Measurements from ENCODE around the gene KIFAP3. TPM values are rescaled to one million over a fixed set of nuclear protein-coding genes. Genes with fewer than 3 reads are reported as not detected.

The KIFAP3 gene
- total and polyA plus RNA-seq, 12 donors: 18.4 to 54.8 (median 30.5) TPM

- TF ChIP-seq, protein P1, sequence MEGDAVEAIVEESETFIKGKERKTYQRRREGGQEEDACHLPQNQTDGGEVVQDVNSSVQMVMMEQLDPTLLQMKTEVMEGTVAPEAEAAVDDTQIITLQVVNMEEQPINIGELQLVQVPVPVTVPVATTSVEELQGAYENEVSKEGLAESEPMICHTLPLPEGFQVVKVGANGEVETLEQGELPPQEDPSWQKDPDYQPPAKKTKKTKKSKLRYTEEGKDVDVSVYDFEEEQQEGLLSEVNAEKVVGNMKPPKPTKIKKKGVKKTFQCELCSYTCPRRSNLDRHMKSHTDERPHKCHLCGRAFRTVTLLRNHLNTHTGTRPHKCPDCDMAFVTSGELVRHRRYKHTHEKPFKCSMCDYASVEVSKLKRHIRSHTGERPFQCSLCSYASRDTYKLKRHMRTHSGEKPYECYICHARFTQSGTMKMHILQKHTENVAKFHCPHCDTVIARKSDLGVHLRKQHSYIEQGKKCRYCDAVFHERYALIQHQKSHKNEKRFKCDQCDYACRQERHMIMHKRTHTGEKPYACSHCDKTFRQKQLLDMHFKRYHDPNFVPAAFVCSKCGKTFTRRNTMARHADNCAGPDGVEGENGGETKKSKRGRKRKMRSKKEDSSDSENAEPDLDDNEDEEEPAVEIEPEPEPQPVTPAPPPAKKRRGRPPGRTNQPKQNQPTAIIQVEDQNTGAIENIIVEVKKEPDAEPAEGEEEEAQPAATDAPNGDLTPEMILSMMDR (IDR thresholded peaks at IDR 0.05): no peak
- no peak for TF ChIP-seq POLR2A (IDR thresholded peaks at IDR 0.05)
- intact Hi-C loops (cut with DNase I): no loop called here
- Histone ChIP-seq H3K27me3 (no peaks in the 10 kb centered on the region), H3K4me1 (replicated peaks in 1 of 2) (no peaks in the 10 kb centered on the region), H3K36me3 (replicated peaks in 1 of 2) (no peaks in the 10 kb centered on the region), H3K9me3 (replicated peaks in 1 of 3) (peaks cover 0 to 6% (median 0%) of the 10 kb centered on the region in 3 donors), H3K27ac (no peak overlapping the region), H3K4me3 (no peak overlapping the region)
- 87 to 100% (median 94%) methylated on average over 3 of the region's 3 CpGs for WGBS, 4 donors
- DNase-seq: no peak
Observed at GRCh38 chr1:169957884-169958283, 116.6 kb downstream of the KIFAP3 start.

DNA sequence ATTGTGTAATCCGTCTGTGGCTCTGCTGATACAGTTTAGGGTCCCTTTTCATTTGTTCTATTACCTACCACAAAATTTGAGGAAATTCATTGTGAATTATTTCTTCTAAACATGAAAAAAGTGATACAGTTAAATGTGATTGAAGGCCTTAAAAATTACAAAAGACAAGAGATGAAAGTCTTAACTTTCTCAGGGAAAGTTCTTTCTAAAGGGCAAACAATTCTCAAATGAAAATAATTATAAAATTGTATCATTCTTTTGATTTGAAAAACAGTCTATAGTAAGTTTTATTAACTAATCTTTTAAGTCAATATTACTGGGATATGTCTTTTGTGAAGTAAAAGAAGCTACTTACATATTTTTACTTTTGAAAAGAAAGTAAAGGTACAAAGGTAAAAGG is 123.4 kb downstream of the KIFAP3 start:
- DNase-seq: no peak
- Histone ChIP-seq H3K4me3 (no peak overlapping the region), H3K9me3 (replicated peaks in 1 of 3) (peaks cover 0 to 6% (median 0%) of the 10 kb centered on the region in 3 donors), H3K36me3 (replicated peaks in 1 of 2) (no peaks in the 10 kb centered on the region), H3K27ac (no peak overlapping the region), H3K4me1 (replicated peaks in 1 of 2) (no peaks in the 10 kb centered on the region), H3K27me3 (no peaks in the 10 kb centered on the region)
- intact Hi-C loops (cut with DNase I): no loop called here
- WGBS, 4 donors: 85 to 92% (median 91%) methylated on average over 1 of the region's 1 CpG
- TF ChIP-seq POLR2A (IDR thresholded peaks at IDR 0.05): no peak
- TF ChIP-seq, protein P1 (IDR thresholded peaks at IDR 0.05): no peak

DNA sequence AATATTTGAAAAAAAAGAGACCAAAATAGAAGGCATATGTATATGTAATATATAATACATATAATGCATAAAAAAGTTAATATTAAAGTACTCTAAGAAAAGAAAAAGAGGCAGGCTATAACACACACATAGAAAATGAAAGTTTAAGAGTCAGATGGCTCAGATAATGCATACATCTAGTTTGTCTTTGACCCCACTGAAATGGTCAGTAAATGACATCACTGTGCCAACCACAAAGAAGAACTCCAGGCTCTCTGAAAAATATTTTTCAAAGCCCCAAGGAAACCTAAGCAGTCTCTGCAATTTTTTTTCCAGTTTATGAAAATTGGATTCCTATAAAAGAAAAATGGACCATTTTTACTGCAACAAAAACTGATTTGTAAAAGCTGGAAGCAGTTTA is 125.4 kb downstream of the KIFAP3 start:
- H3K27ac ChIP-seq: no peak overlapping the region
- no peaks in the 10 kb centered on the region for H3K36me3 ChIP-seq (replicated peaks in 1 of 2)
- H3K9me3 ChIP-seq (replicated peaks in 1 of 3): no peaks in the 10 kb centered on the region
- DNase-seq: no peak
- H3K4me1 ChIP-seq (replicated peaks in 1 of 2): no peaks in the 10 kb centered on the region
- H3K27me3 ChIP-seq: no peaks in the 10 kb centered on the region
- TF ChIP-seq, protein P1 (IDR thresholded peaks at IDR 0.05): no peak
- TF ChIP-seq POLR2A (IDR thresholded peaks at IDR 0.05): no peak
- intact Hi-C loops (cut with DNase I): no loop called here
- no peak overlapping the region for H3K4me3 ChIP-seq

DNA sequence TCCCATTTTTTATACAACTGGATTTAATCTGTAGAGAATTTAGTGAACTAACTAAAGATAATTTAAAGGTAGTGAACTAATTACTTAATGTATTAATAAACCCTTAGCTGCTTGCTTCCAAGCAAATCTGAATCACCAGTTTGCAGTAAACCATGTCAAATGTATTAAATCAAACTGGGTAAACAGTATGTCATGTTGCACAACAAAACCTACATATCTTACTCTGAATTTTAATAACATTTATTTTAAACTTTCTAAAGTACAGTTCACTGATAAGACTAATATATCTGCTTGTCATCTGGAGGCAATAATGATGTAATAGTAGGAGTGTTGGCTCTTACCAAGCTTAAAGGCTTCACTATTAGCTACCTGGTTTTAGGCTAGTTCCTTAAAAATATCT is 128.3 kb downstream of the KIFAP3 start:
- Histone ChIP-seq H3K4me1 (replicated peaks in 1 of 2) (peaks cover 0 to 13% of the 10 kb centered on the region in 2 donors), H3K9me3 (replicated peaks in 1 of 3) (no peaks in the 10 kb centered on the region), H3K27me3 (no peaks in the 10 kb centered on the region), H3K36me3 (replicated peaks in 1 of 2) (no peaks in the 10 kb centered on the region), H3K27ac (no peak overlapping the region), H3K4me3 (no peak overlapping the region)
- DNase-seq: no peak
- TF ChIP-seq, protein P1 (IDR thresholded peaks at IDR 0.05): no peak
- no peak for TF ChIP-seq POLR2A (IDR thresholded peaks at IDR 0.05)
- intact Hi-C loops (cut with DNase I): no loop called here

Data from adrenal gland (tissue), 12 donors.